ENCODE measurements around the gene RASL10A.

GRCh38 chr22:29339381-29340235 is 24.1 kb upstream of the RASL10A start:
- no peak for TF ChIP-seq CTCF (conservative IDR thresholded peaks at IDR 0.05 in 1 of 2, IDR thresholded peaks at IDR 0.05 in 1 of 2; ENCODE audit: low read depth in 1 of 2, low read length in 2 of 2)
- no peak for TF ChIP-seq EZH2 (IDR thresholded peaks at IDR 0.05; ENCODE audit: low read length, missing control alignments)

Measured in fibroblast of lung (primary cell).